ENCODE results near the gene ZNF654. TPM values are rescaled to one million over a fixed set of nuclear protein-coding genes. Genes with fewer than 3 reads are reported as not detected.

ZNF654 gene
- total and polyA plus RNA-seq, 2 donors (not counting 3 experiments of a cell fraction or from before 2014, with no cell fraction given), result 2.9 to 14.6 TPM

GRCh38 chr3:88141458-88142083 lies 82.5 kb downstream of the ZNF654 start:
- H3K4me3 ChIP-seq (replicated peaks in 1 of 3; ENCODE audit: insufficient read depth in 1 of 3, low read depth in 1 of 3, low read length in 3 of 3), result no peak overlapping the region
- no peak for DNase-seq (ENCODE audit: low read depth, low spot score)
- peaks cover 2 to 7% of the 10 kb centered on the region in 2 experiments for H3K36me3 ChIP-seq (ENCODE audit: control insufficient read depth in 2 of 2, extremely low read depth in 1 of 2, insufficient read depth in 2 of 2, low read length in 2 of 2)
- no peak overlapping the region for H3K9ac ChIP-seq (replicated peaks; ENCODE audit: extremely low read depth, insufficient read depth, low read length)
- dilution Hi-C loops (cut with MboI; ENCODE audit: extremely low pct_ligation_motif_present, low sequenced_read_pairs) (no loop called here), intact Hi-C loops (cut with micrococcal nuclease) (no loop called here)
- no TSS peak for BruUV-seq (replicated peaks)
- no peaks in the 10 kb centered on the region for H3K79me2 ChIP-seq (ENCODE audit: control insufficient read depth, insufficient read depth, low read length)
- no peaks in the 10 kb centered on the region for H3K9me3 ChIP-seq (replicated peaks; ENCODE audit: control insufficient read depth, insufficient read depth, low read length)
- ChIA-PET POLR2A (no interaction called here), CTCF (interaction anchor here (1.1 kb wide), 1 partner anchor 28 kb away, joined by 4 read pairs; no protein-coding TSS in a partner anchor)
- no peaks in the 10 kb centered on the region for H3K4me1 ChIP-seq (ENCODE audit: control insufficient read depth, extremely low read depth, insufficient read depth, low read length)
- H3K27me3 ChIP-seq (ENCODE audit: control insufficient read depth in 2 of 2, insufficient read depth in 2 of 2, low read length in 2 of 2), result no peaks in the 10 kb centered on the region
- H3K4me2 ChIP-seq (ENCODE audit: insufficient read depth, low read length), result no peak overlapping the region
- TF ChIP-seq FOS (IDR thresholded peaks at IDR 0.05; ENCODE audit: borderline replicate concordance, insufficient read depth, low read length), result no peak
- no peak for TF ChIP-seq POLR2A (IDR thresholded peaks at IDR 0.05; ENCODE audit: low read depth, low read length)
- no peak for TF ChIP-seq MYC (IDR thresholded peaks at IDR 0.05; ENCODE audit: low read depth, low read length)
- no peak for TF ChIP-seq CTCF (IDR thresholded peaks at IDR 0.05; ENCODE audit: extremely low read depth in 1 of 2, insufficient read depth in 1 of 2, low read depth in 1 of 2, low read length in 2 of 2)
- TF ChIP-seq EZH2 (IDR thresholded peaks at IDR 0.05; ENCODE audit: borderline replicate concordance, low read depth, low read length, severe bottlenecking), result no peak
- no peak for FAIRE-seq
- H3K27ac ChIP-seq (ENCODE audit: insufficient read depth, low read depth, low read length), result no peak overlapping the region
- no peaks in the 10 kb centered on the region for H3K9me1 ChIP-seq (replicated peaks; ENCODE audit: control insufficient read depth, extremely low read depth, insufficient read depth, low read length)
- H4K20me1 ChIP-seq (replicated peaks; ENCODE audit: control insufficient read depth, extremely low read depth, insufficient read depth, low read length), result no peaks in the 10 kb centered on the region
- H2AFZ ChIP-seq (ENCODE audit: low read depth, low read length), result no peak overlapping the region

All from endothelial cell of umbilical vein (primary cell).